ENCODE results near the gene ARHGEF1.

- TF ChIP-seq ZNF670 (tag by site-specific recombination; IDR thresholded peaks at IDR 0.05; ENCODE audit: low read depth) (no peak), ZNF362 (tag by site-specific recombination; IDR thresholded peaks at IDR 0.05) (no peak), REST (tag by site-specific recombination; IDR thresholded peaks at IDR 0.05) (no peak), CTCF (tag by site-specific recombination; IDR thresholded peaks at IDR 0.05) (no peak), ZNF274 (IDR thresholded peaks at IDR 0.05; ENCODE audit: low read length) (no peak), ZNF274 (tag by site-specific recombination; IDR thresholded peaks at IDR 0.05; ENCODE audit: borderline replicate concordance) (no peak), ZBTB21 (tag by site-specific recombination; IDR thresholded peaks at IDR 0.05) (no peak), ZNF280D (tag by site-specific recombination; IDR thresholded peaks at IDR 0.05) (no peak), ZNF76 (tag by site-specific recombination; IDR thresholded peaks at IDR 0.05; ENCODE audit: borderline replicate concordance, low read depth) (no peak), ZSCAN30 (tag by site-specific recombination; IDR thresholded peaks at IDR 0.05) (no peak), ZNF785 (tag by site-specific recombination; IDR thresholded peaks at IDR 0.05) (no peak), TSHZ1 (tag by site-specific recombination; IDR thresholded peaks at IDR 0.05; ENCODE audit: borderline replicate concordance) (no peak), MEIS1 (CRISPR knock-in tag; IDR thresholded peaks at IDR 0.05; ENCODE audit: borderline replicate concordance) (no peak), HIC1 (tag by site-specific recombination; IDR thresholded peaks at IDR 0.05) (no peak), GFI1B (tag by site-specific recombination; IDR thresholded peaks at IDR 0.05) (no peak)
These were observed 19.6 kb downstream of the ARHGEF1 start for GRCh38 chr19:41902594-41902993.
